Calu3 (cell line): ENCODE measurements around the gene PITX1. TPM values are rescaled to one million over a fixed set of nuclear protein-coding genes. Genes with fewer than 3 reads are reported as not detected.

Source experiments
- BruUV-seq: library from RNA; stranded (reverse); fragments of 400-500 nt; replicated peaks from 2 replicates; lab custom pipeline; 2021; lab: Mats Ljungman, UMichigan
- CTCF ChIA-PET: fragments of 300-600 bp; sonication (Branson Sonifier 250); formaldehyde crosslinking; loops from one replicate; lab custom pipeline; 2022; ENCODE audit warnings: antibody characterized with exemption; lab: Charles Lee
- DNase-seq: peaks from one replicate; pipeline ENCODE4 v3.0.0; 2022
- H3K27ac Mint-ChIP-seq: one replicate; pipeline ENCODE4 v1.8.0; 2022; ENCODE audit warnings: mixed read lengths; ENCODE audit not compliant: unreplicated experiment
- H3K27me3 Mint-ChIP-seq: one replicate; pipeline ENCODE4 v1.8.0; 2022; ENCODE audit warnings: mixed read lengths; ENCODE audit not compliant: unreplicated experiment
- H3K36me3 Mint-ChIP-seq: one replicate; pipeline ENCODE4 v1.8.0; 2022; ENCODE audit warnings: mild to moderate bottlenecking, moderate library complexity, mixed read lengths; ENCODE audit not compliant: insufficient read depth, unreplicated experiment
- H3K4me1 Mint-ChIP-seq: one replicate; pipeline ENCODE4 v1.8.0; 2022; ENCODE audit warnings: mild to moderate bottlenecking, low read depth, mixed read lengths; ENCODE audit not compliant: unreplicated experiment
- H3K4me3 Mint-ChIP-seq: one replicate; pipeline ENCODE4 v1.8.0; 2022; ENCODE audit warnings: mild to moderate bottlenecking, low read depth, moderate library complexity, mixed read lengths; ENCODE audit not compliant: unreplicated experiment
- H3K9me3 Mint-ChIP-seq: one replicate; pipeline ENCODE4 v1.8.0; 2022; ENCODE audit warnings: low read depth, mixed read lengths; ENCODE audit not compliant: unreplicated experiment
- intact Hi-C: fragments of 100-400 bp; cut with micrococcal nuclease; formaldehyde crosslinking; loops from one replicate; pipeline ENCODE4 v1.10.0; 2022; ENCODE audit not compliant: unreplicated experiment
- total RNA-seq: library from RNA; stranded (reverse); gene quantifications from 2 replicates; pipeline ENCODE4 v1.2.3, GENCODE V29; 2022
- TF ChIP-seq, protein P1 (sequence below): fragments of 200-600 bp; IDR thresholded peaks from one replicate; pipeline ENCODE4 v1.8.0; 2022; ENCODE audit warnings: antibody characterized with exemption; ENCODE audit not compliant: unreplicated experiment

Gene PITX1
- total RNA-seq, 1 experiment from 2014 or later = 12.1 TPM

DNA sequence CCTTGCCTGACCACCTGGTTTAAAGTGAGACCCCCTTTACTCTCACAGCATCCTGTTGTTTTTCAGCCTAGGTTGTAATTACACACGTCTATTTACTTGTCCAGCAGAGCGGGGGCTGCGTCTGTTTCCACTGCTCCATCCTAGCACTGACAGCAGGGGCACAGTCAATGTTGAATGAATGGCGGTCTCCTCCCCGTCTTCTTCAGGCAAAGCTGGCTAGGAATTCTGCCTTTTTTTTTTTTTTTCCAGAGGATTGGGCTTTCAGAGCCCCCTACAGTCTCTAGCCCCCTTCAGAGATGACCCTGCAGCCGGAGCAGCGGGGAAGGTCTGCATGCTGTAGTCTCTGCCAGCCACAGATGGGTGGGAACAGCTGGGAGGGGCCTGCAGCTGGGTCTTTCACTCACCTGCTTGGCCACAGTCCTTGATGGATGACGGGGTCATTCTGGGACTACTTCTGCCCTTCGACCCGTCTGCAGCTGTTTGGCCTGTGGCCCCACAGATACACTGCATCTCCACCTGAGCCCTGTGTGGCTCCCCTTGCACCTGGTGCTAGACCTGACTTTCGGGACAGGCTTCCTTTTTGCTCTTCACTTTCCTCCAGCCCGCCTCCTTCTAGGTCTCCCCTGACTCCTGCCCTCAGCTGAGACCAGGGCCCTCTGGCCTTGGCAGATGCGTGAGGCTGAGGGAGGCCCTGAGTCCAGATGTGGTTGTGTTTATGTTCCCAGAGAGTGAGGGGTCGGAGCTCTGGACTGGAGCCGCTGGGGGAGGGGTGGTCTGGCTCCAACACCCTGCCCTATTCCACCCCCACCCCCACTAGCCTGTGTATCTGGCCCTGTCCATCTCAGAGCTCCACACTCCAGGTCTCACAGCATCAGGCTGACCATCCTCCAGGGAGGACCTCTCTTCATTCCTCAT lies 8.0 kb downstream of the PITX1 start:
- CTCF ChIA-PET = interaction anchor here (1.3 to 1.4 kb wide), 2 partner anchors 14 to 108 kb away, joined by 5 read pairs; no protein-coding TSS in a partner anchor
- TF ChIP-seq, protein P1, sequence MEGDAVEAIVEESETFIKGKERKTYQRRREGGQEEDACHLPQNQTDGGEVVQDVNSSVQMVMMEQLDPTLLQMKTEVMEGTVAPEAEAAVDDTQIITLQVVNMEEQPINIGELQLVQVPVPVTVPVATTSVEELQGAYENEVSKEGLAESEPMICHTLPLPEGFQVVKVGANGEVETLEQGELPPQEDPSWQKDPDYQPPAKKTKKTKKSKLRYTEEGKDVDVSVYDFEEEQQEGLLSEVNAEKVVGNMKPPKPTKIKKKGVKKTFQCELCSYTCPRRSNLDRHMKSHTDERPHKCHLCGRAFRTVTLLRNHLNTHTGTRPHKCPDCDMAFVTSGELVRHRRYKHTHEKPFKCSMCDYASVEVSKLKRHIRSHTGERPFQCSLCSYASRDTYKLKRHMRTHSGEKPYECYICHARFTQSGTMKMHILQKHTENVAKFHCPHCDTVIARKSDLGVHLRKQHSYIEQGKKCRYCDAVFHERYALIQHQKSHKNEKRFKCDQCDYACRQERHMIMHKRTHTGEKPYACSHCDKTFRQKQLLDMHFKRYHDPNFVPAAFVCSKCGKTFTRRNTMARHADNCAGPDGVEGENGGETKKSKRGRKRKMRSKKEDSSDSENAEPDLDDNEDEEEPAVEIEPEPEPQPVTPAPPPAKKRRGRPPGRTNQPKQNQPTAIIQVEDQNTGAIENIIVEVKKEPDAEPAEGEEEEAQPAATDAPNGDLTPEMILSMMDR = no peak
- intact Hi-C loops = no loop called here
- no TSS peak for BruUV-seq
- Mint-ChIP-seq H3K9me3 (peaks cover 3% of the 10 kb centered on the region), H3K4me3 (no peak overlapping the region), H3K4me1 (peaks cover 14% of the 10 kb centered on the region), H3K27ac (peak overlapping the region; percentile 67), H3K27me3 (peaks cover 10% of the 10 kb centered on the region), H3K36me3 (peaks cover 14% of the 10 kb centered on the region)
- no peak for DNase-seq

DNA sequence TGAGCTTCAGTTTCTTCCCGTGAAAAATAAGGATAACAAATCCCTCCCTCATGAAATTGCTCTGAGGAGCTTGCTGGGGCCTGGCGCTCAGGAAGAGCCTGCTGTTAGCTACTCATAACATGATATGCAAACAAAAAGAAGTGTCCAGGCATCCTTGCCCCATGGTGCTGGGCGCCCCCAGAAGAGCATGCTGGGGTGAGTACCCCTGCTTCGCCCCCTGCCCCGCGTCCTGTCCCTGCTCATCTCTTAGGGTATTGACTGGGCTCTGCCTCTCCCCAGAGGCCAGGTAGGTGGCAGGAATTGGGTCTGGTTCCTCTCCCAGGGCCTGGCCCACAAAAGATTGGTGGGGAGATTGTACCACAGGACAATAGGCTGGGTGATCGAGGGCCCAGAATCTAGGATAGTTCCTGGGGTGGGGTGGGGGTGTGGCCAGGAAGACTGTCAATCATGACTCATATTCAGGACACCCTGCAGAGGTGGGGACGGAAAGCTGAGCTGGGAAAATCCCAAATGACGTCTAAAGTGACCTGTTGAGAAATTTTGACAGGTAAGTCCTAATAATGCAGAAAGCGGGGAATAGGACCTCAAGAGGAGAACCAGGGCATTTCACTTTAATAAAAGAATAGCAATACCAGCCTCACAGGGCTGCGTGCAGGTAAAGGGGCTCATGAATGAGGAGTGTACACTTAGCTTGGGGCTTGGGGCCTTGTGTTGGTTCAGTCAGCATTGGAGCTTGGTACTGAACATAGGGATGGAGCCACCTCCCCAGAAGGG lies 8.9 kb downstream of the PITX1 start:
- H3K27ac Mint-ChIP-seq = peak overlapping the region; percentile 67
- peak; percentile 87 for DNase-seq
- H3K27me3 Mint-ChIP-seq = peaks cover 2% of the 10 kb centered on the region
- intact Hi-C loops = no loop called here
- BruUV-seq = no TSS peak
- TF ChIP-seq, protein P1 = no peak
- no peak overlapping the region for H3K4me3 Mint-ChIP-seq
- H3K9me3 Mint-ChIP-seq = peaks cover 3% of the 10 kb centered on the region
- CTCF ChIA-PET = interaction anchor here (1.3 to 1.4 kb wide), 2 partner anchors 13 to 108 kb away, joined by 5 read pairs; no protein-coding TSS in a partner anchor
- peaks cover 14% of the 10 kb centered on the region for H3K4me1 Mint-ChIP-seq
- peaks cover 6% of the 10 kb centered on the region for H3K36me3 Mint-ChIP-seq

DNA sequence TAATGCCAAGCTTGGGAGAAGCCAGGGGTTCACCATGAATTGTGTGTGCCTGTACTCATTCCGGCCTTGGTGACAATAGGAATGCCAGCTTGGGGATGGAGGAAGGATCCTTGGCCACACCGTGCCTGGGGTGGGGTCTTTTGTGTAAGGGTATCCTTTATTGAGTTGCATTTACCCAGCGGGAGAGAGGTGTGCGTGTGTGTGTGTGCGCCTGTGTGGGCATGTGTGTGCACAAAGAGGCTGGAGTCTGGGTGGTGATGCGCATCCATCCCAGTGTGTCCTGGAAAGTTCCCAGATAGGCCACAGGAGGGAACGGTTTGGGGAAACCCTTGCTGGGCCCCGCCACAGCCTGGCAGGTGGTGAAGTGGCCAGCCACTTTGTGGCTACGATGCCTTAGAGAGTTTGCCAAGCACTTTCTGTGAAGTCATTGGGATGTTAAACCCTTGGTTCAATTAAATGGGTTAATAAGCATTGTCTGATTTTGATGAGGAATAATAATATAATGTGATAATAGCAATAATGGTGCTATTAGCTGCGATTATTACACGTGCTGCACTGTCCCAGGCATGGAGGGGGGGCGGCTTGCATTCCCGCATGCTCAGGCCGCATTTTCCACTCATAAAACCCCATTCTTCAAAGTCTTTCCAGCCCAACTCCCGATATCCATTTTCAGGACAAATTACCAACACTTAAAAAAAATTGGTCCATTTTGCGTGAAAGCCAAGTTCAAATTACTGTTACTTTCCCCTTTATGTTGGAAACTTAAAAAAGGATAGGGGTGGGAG lies 13.7 kb downstream of the PITX1 start:
- DNase-seq = no peak
- intact Hi-C loops = no loop called here
- TF ChIP-seq, protein P1 = no peak
- Mint-ChIP-seq H3K9me3 (no peaks in the 10 kb centered on the region), H3K27me3 (no peaks in the 10 kb centered on the region), H3K4me1 (peaks cover 5% of the 10 kb centered on the region), H3K36me3 (no peaks in the 10 kb centered on the region), H3K27ac (no peak overlapping the region), H3K4me3 (no peak overlapping the region)
- BruUV-seq = no TSS peak
- CTCF ChIA-PET = interaction anchor here (0.7 kb wide), 1 partner anchor 171 kb away, joined by 3 read pairs; no protein-coding TSS in a partner anchor

DNA sequence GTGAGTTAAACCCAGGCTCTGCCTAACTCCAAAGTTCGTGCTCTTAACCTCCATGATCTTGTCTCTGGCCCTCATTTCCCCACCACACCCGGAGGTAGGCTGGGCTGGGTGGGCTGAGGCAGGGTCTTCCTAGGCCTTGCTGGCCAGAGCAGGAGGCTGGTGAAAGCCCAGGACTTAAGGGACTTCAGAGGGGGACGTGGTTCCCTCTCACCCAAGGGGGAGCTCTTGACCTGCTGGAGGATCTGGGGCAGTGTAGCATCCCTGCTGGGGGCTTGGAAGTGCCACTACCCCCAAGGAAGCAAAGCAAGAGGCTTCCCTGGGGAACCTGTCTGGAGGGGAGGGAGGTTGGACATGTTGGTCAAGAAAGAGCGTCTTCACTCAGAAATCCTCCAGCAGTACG lies 14.7 kb downstream of the PITX1 start:
- CTCF ChIA-PET = interaction anchor here (0.7 kb wide), 1 partner anchor 172 kb away, joined by 3 read pairs; no protein-coding TSS in a partner anchor
- H3K27me3 Mint-ChIP-seq = no peaks in the 10 kb centered on the region
- H3K4me1 Mint-ChIP-seq = no peaks in the 10 kb centered on the region
- DNase-seq = no peak
- H3K4me3 Mint-ChIP-seq = no peak overlapping the region
- TF ChIP-seq, protein P1 = no peak
- BruUV-seq = no TSS peak
- no peaks in the 10 kb centered on the region for H3K9me3 Mint-ChIP-seq
- no peaks in the 10 kb centered on the region for H3K36me3 Mint-ChIP-seq
- intact Hi-C loops = no loop called here
- no peak overlapping the region for H3K27ac Mint-ChIP-seq
